ENCODE data around the gene DENND1A. TPM values are rescaled to one million over a fixed set of nuclear protein-coding genes. Genes with fewer than 3 reads are reported as not detected.

Gene DENND1A
- total RNA-seq, 4 donors from 2014 or later: 19.2 to 26.9 (median 24.0) TPM

DNA sequence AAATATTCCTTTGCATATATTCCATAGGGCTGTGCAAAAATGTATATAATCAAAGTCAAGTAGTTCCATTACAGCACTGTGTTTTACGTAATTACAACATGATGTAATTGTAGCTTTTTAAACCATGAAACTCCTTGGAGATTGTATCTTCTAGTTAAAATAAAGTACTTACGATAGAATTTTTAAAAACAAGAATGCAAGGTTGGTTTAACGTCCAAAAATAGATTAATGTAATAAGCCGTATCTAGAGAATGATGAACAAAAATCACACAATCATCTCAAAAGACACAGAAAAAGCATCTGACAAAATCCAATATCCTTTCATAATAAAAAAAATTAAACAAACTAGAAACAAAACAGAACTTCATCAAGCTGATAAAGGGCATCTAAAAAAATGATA lies 86.2 kb downstream of the DENND1A start:
- Histone ChIP-seq H3K27me3 (no peaks in the 10 kb centered on the region), H3K27ac (replicated peaks in 1 of 4) (no peak overlapping the region), H3K9me3 (peaks cover 0 to 47% (median 27%) of the 10 kb centered on the region in 4 donors), H3K36me3 (peaks cover 0 to 11% (median 2%) of the 10 kb centered on the region in 4 donors), H3K4me1 (no peaks in the 10 kb centered on the region), H3K4me3 (no peak overlapping the region)
- TF ChIP-seq POLR2A (IDR thresholded peaks at IDR 0.05; ENCODE audit: low read depth) (no peak), POLR2AphosphoS5 (IDR thresholded peaks at IDR 0.05) (no peak), EP300 (IDR thresholded peaks at IDR 0.05) (no peak)
- TF ChIP-seq, protein P1, sequence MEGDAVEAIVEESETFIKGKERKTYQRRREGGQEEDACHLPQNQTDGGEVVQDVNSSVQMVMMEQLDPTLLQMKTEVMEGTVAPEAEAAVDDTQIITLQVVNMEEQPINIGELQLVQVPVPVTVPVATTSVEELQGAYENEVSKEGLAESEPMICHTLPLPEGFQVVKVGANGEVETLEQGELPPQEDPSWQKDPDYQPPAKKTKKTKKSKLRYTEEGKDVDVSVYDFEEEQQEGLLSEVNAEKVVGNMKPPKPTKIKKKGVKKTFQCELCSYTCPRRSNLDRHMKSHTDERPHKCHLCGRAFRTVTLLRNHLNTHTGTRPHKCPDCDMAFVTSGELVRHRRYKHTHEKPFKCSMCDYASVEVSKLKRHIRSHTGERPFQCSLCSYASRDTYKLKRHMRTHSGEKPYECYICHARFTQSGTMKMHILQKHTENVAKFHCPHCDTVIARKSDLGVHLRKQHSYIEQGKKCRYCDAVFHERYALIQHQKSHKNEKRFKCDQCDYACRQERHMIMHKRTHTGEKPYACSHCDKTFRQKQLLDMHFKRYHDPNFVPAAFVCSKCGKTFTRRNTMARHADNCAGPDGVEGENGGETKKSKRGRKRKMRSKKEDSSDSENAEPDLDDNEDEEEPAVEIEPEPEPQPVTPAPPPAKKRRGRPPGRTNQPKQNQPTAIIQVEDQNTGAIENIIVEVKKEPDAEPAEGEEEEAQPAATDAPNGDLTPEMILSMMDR (IDR thresholded peaks at IDR 0.05): no peak
- intact Hi-C loops (cut with DNase I): no loop called here
- no peak for DNase-seq (ENCODE audit: extremely low spot score)
- WGBS: 97% methylated on average over 4 of the region's 4 CpGs

DNA sequence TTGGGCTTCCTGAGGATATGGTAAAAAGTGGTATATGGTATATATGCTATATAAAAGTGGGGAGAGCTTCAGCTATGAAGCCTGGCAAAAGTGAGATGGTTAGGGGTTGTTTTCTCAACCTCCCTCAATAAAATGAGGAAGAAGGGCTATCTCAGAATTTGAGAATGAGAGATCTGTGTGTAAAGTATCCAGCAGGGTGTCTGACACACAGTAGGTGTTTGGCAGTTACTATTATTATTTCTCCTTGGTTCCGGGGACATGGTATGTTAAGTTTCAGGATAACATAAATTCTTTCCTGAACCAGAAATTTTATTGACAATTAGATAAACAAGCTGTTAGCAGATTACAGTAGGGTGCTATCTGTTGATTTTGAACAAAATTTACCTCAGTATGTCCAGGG lies 94.1 kb downstream of the DENND1A start:
- Histone ChIP-seq H3K4me1 (peaks cover 11 to 21% (median 16%) of the 10 kb centered on the region in 4 donors), H3K27me3 (no peaks in the 10 kb centered on the region), H3K36me3 (no peaks in the 10 kb centered on the region), H3K27ac (replicated peaks in 1 of 4) (no peak overlapping the region), H3K4me3 (no peak overlapping the region), H3K9me3 (no peaks in the 10 kb centered on the region)
- intact Hi-C loops (cut with DNase I): no loop called here
- no peak for DNase-seq (ENCODE audit: extremely low spot score)
- WGBS: 91% methylated on average over 1 of the region's 1 CpG
- TF ChIP-seq POLR2A (IDR thresholded peaks at IDR 0.05; ENCODE audit: low read depth): no peak
- TF ChIP-seq, protein P1 (IDR thresholded peaks at IDR 0.05): no peak
- no peak for TF ChIP-seq EP300 (IDR thresholded peaks at IDR 0.05)
- no peak for TF ChIP-seq POLR2AphosphoS5 (IDR thresholded peaks at IDR 0.05)

DNA sequence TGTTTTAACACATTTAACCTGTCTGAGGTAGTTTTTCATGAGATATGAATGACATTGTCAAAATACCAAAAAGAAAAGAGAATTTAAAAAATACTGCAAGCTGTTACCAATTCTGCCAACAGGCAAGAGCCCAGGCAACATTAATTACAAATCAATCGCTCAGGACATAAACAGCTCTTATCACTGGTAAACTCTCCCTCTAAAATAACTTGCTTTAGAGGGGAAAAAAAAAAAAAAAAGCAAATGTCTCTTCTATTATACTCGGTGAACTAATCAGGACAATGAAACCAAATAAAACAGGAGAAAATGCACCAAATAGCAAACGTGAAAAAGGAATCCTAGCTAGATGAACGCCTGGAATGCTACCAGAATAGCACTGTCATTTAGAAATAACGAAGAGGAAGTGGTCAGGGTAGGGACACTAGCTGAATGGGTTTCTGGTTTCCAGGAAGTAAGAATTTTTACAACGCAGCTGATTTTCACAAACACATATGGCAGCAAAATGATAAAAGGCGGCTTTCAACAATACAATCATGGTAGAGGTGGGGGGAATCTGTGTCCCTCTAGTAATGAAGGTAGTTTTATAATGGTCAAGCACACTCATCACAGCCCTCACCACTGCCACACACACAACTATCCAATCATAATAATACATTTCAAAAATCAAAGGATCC lies 94.9 kb downstream of the DENND1A start:
- peak overlapping the region in 2 of 4 donors; percentile 4 to 9 for H3K4me3 ChIP-seq
- DNase-seq (ENCODE audit: extremely low spot score): no peak
- intact Hi-C loops (cut with DNase I): no loop called here
- H3K27me3 ChIP-seq: no peaks in the 10 kb centered on the region
- peaks cover 11 to 21% (median 16%) of the 10 kb centered on the region in 4 donors for H3K4me1 ChIP-seq
- H3K36me3 ChIP-seq: no peaks in the 10 kb centered on the region
- TF ChIP-seq, protein P1 (IDR thresholded peaks at IDR 0.05): no peak
- TF ChIP-seq POLR2AphosphoS5 (IDR thresholded peaks at IDR 0.05) (no peak), EP300 (IDR thresholded peaks at IDR 0.05) (no peak), POLR2A (IDR thresholded peaks at IDR 0.05; ENCODE audit: low read depth) (no peak)
- 42% methylated on average over 7 of the region's 7 CpGs for WGBS
- no peaks in the 10 kb centered on the region for H3K9me3 ChIP-seq
- H3K27ac ChIP-seq (replicated peaks in 1 of 4): no peak overlapping the region

DNA sequence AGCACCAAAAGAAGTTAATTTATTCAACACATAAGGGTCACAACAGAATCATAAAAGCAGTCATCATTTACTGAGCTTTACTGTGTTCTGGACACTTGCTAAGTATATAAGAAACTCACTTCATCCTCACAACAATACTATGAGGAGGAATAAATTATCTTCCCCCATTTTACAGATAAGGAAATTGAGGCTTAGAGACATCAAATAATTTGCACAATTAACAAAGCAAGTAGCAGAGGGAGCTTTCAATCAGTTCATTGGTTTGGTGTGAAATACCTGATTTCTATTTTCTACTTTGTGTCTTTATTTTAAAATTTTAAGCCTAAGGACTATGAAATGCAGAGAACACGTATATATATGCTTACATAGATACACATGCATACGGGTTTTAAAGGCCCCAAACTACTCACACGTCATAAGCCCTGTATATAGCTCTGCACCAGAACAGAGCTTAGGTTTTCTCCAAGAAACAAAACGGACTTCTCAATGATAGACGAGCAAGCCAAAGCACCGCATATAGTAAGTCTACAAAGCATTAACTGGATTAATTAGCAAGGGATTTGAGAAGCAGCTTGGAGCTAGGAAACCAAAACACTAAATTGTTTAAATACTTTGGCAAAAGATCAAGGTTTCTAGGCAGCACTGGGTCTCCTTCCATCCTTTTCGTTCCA lies 95.6 kb downstream of the DENND1A start:
- peak overlapping the region in 2 of 4 donors; percentile 4 to 9 for H3K4me3 ChIP-seq
- intact Hi-C loops (cut with DNase I): no loop called here

More for the DNA sequence above, 95.6 kb downstream of the DENND1A start:
- TF ChIP-seq, protein P1 (IDR thresholded peaks at IDR 0.05): no peak
- TF ChIP-seq EP300 (IDR thresholded peaks at IDR 0.05) (no peak), POLR2A (IDR thresholded peaks at IDR 0.05; ENCODE audit: low read depth) (no peak), POLR2AphosphoS5 (IDR thresholded peaks at IDR 0.05) (no peak)
- WGBS: 59% methylated on average over 7 of the region's 7 CpGs
- no peak for DNase-seq (ENCODE audit: extremely low spot score)
- H3K9me3 ChIP-seq: peaks cover 0 to 5% (median 2%) of the 10 kb centered on the region in 4 donors
- H3K36me3 ChIP-seq: no peaks in the 10 kb centered on the region
- no peaks in the 10 kb centered on the region for H3K27me3 ChIP-seq
- no peak overlapping the region for H3K27ac ChIP-seq (replicated peaks in 1 of 4)
- peaks cover 11 to 21% (median 16%) of the 10 kb centered on the region in 4 donors for H3K4me1 ChIP-seq
